Neural crest cell (in vitro differentiated cells): ENCODE measurements around the gene OCA2. TPM values are rescaled to one million over a fixed set of nuclear protein-coding genes. Genes with fewer than 3 reads are reported as not detected.

Experiments
- DNase-seq: peaks from one replicate; pipeline ENCODE4 v3.0.0; 2021; ENCODE audit warnings: low read depth, mixed read lengths, low spot score
- H3K27ac Mint-ChIP-seq: one replicate; pipeline ENCODE4 v1.8.0; 2021; ENCODE audit warnings: mild to moderate bottlenecking, mixed read lengths; ENCODE audit not compliant: unreplicated experiment
- H3K27me3 Mint-ChIP-seq: 2 replicates; pipeline ENCODE4 v1.8.0; 2021; ENCODE audit warnings: low read depth, mild to moderate bottlenecking, mixed read lengths
- H3K36me3 Mint-ChIP-seq: 2 replicates; pipeline ENCODE4 v1.8.0; 2021; ENCODE audit warnings: low read depth, mild to moderate bottlenecking, mixed read lengths
- H3K4me1 Mint-ChIP-seq: 2 replicates; pipeline ENCODE4 v1.8.0; 2021; ENCODE audit warnings: mixed read lengths
- H3K4me3 Mint-ChIP-seq: one replicate; pipeline ENCODE4 v1.8.0; 2021; ENCODE audit warnings: mild to moderate bottlenecking, mixed read lengths
- H3K9me3 Mint-ChIP-seq: 2 replicates; pipeline ENCODE4 v1.8.0; 2021; ENCODE audit warnings: mixed read lengths
- total RNA-seq: library from RNA; stranded (reverse); gene quantifications from 2 replicates; pipeline ENCODE4 v1.2.1, GENCODE V29; 2021
- TF ChIP-seq, protein P1 (sequence below): fragments of 200-600 bp; sonication (generic); conservative IDR thresholded peaks from 2 replicates; pipeline ENCODE4 v1.5.0; 2021; ENCODE audit warnings: antibody characterized with exemption, mild to moderate bottlenecking

OCA2 gene
- total RNA-seq, 1 donor from 2014 or later: 0.19 TPM

GRCh38 chr15:27928386-27928785, 170.7 kb downstream of the OCA2 start:
- no peak overlapping the region for H3K4me3 Mint-ChIP-seq
- H3K27me3 Mint-ChIP-seq: no peaks in the 10 kb centered on the region
- H3K27ac Mint-ChIP-seq: no peak overlapping the region
- DNase-seq: no peak
- H3K9me3 Mint-ChIP-seq: peaks cover 9% of the 10 kb centered on the region
- H3K4me1 Mint-ChIP-seq: peaks cover 5% of the 10 kb centered on the region
- peaks cover 9% of the 10 kb centered on the region for H3K36me3 Mint-ChIP-seq
- TF ChIP-seq, protein P1, sequence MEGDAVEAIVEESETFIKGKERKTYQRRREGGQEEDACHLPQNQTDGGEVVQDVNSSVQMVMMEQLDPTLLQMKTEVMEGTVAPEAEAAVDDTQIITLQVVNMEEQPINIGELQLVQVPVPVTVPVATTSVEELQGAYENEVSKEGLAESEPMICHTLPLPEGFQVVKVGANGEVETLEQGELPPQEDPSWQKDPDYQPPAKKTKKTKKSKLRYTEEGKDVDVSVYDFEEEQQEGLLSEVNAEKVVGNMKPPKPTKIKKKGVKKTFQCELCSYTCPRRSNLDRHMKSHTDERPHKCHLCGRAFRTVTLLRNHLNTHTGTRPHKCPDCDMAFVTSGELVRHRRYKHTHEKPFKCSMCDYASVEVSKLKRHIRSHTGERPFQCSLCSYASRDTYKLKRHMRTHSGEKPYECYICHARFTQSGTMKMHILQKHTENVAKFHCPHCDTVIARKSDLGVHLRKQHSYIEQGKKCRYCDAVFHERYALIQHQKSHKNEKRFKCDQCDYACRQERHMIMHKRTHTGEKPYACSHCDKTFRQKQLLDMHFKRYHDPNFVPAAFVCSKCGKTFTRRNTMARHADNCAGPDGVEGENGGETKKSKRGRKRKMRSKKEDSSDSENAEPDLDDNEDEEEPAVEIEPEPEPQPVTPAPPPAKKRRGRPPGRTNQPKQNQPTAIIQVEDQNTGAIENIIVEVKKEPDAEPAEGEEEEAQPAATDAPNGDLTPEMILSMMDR: no peak

DNA sequence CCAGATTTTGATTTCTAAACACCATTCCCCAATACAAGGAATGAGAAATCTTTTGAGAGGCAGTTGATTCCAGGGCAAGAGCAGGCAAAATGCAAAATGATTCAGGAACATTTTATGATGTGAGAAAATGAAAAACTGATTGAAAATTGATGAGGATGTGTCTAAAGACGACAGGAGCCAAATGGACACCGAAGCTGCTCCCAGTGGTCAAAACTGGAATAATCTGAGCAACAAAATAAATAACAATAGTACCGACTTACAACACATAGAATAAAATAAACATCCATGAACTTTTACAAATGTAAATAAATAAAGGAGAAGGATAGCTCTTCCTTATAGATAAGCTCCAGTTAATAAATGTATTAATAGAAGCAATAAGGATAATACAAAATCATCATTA, 186.8 kb downstream of the OCA2 start:
- Mint-ChIP-seq H3K4me1 (no peaks in the 10 kb centered on the region), H3K36me3 (no peaks in the 10 kb centered on the region), H3K4me3 (no peak overlapping the region), H3K27me3 (no peaks in the 10 kb centered on the region), H3K9me3 (peaks cover 17% of the 10 kb centered on the region), H3K27ac (no peak overlapping the region)
- no peak for DNase-seq
- TF ChIP-seq, protein P1: peak; percentile 37

GRCh38 chr15:27906802-27907201, 192.3 kb downstream of the OCA2 start:
- Mint-ChIP-seq H3K4me1 (no peaks in the 10 kb centered on the region), H3K36me3 (no peaks in the 10 kb centered on the region), H3K27me3 (no peaks in the 10 kb centered on the region), H3K9me3 (peaks cover 8% of the 10 kb centered on the region), H3K27ac (no peak overlapping the region), H3K4me3 (no peak overlapping the region)
- TF ChIP-seq, protein P1: no peak
- DNase-seq: no peak

GRCh38 chr15:27903405-27903804, 195.7 kb downstream of the OCA2 start:
- no peak for DNase-seq
- Mint-ChIP-seq H3K9me3 (peaks cover 6% of the 10 kb centered on the region), H3K36me3 (peaks cover 1% of the 10 kb centered on the region), H3K4me1 (no peaks in the 10 kb centered on the region), H3K27me3 (no peaks in the 10 kb centered on the region), H3K27ac (no peak overlapping the region), H3K4me3 (no peak overlapping the region)
- TF ChIP-seq, protein P1: no peak

GRCh38 chr15:27902680-27903385, 196.3 kb downstream of the OCA2 start:
- no peaks in the 10 kb centered on the region for H3K27me3 Mint-ChIP-seq
- TF ChIP-seq, protein P1: no peak
- H3K4me3 Mint-ChIP-seq: no peak overlapping the region
- peaks cover 3% of the 10 kb centered on the region for H3K36me3 Mint-ChIP-seq
- no peaks in the 10 kb centered on the region for H3K4me1 Mint-ChIP-seq
- no peak for DNase-seq
- H3K27ac Mint-ChIP-seq: no peak overlapping the region
- H3K9me3 Mint-ChIP-seq: peaks cover 8% of the 10 kb centered on the region
